Body of pancreas (tissue), 4 donors: Measurements from ENCODE around the gene ADAM11. TPM values are rescaled to one million over a fixed set of nuclear protein-coding genes. Genes with fewer than 3 reads are reported as not detected.
"Not testable (repeated sequence)": the region's sequence is repeated elsewhere in the genome, so short reads cannot be mapped to it uniquely, and the experiment has no call there.

Source experiments
- ATAC-seq: fragments of 150-250 bp; one replicate; pipeline ENCODE4 v1.9.1; 2016
- DNase-seq, 4 donors: peaks; one replicate each; pipeline ENCODE4 v3.0.0-alpha.2; 2019
- H3K27ac ChIP-seq, 4 donors: fragments of 200-600 bp; sonication (generic); 1 replicate in 3 of 4; 2 replicates in 1 of 4; pipeline versions ENCODE4 v1.5.1 to v1.6.1; 2016 to 2019; ENCODE audit warnings: mild to moderate bottlenecking in 1 of 4, mixed read lengths in 1 of 4, moderate library complexity in 1 of 4
- H3K27me3 ChIP-seq, 2 donors: fragments of 200-600 bp; sonication (generic); one replicate each; pipeline ENCODE4 v1.6.0; 2016; ENCODE audit warnings: mild to moderate bottlenecking in 1 of 2
- H3K36me3 ChIP-seq, 2 donors: fragments of 200-600 bp; sonication (generic); replicated peaks in 1 of 2; 2 replicates each; pipeline ENCODE4 v1.5.1; 2016; ENCODE audit warnings: low read depth in 2 of 2; ENCODE audit not compliant: insufficient read depth in 1 of 2
- H3K4me1 ChIP-seq: fragments of 200-600 bp; sonication (generic); one replicate; pipeline ENCODE4 v1.6.0; 2016
- H3K4me3 ChIP-seq, 2 donors: fragments of 200-600 bp; sonication (generic); 1 replicate in 1 of 2; 2 replicates in 1 of 2; pipeline ENCODE4 v1.5.1; 2016 to 2019
- H3K9me3 ChIP-seq, 3 donors: fragments of 200-600 bp; sonication (generic); 1 replicate in 2 of 3; 2 replicates in 1 of 3; pipeline ENCODE4 v1.5.1; 2016
- POLR2A ChIP-seq, 3 donors: fragments of 450-650 bp; IDR thresholded peaks; one replicate each; pipeline ENCODE4 v1.6.1; 2016; ENCODE audit warnings: antibody characterized with exemption in 3 of 3, mild to moderate bottlenecking in 2 of 3
- WGBS, 2 donors: methylation state at CpG; one replicate each; pipeline ENCODE4 v1.1.5; 2017; 5-methylcytosine and 5-hydroxymethylcytosine counted together
- intact Hi-C: fragments of 100-400 bp; cut with DNase I; formaldehyde crosslinking; loops from one replicate; pipeline ENCODE4 v1.15.1; 2023
- total RNA-seq, 2 donors: library from RNA; depleted of rRNA; stranded (reverse); fragments of >200 nt; gene quantifications; one replicate each; pipeline ENCODE4 v1.1.0, GENCODE V29; 2016
- TF ChIP-seq, protein P1 (sequence below), 7 experiments: fragments of 450-650 bp in 4 of 7; fragments of 200-600 bp in 3 of 7; sonication (generic) in 3 of 7; IDR thresholded peaks; one replicate each; pipeline ENCODE4 v1.5.1; 2016 to 2019; ENCODE audit warnings: antibody characterized with exemption in 7 of 7

Gene ADAM11
- total RNA-seq, 2 donors from 2014 or later = under 0.01 TPM

DNA sequence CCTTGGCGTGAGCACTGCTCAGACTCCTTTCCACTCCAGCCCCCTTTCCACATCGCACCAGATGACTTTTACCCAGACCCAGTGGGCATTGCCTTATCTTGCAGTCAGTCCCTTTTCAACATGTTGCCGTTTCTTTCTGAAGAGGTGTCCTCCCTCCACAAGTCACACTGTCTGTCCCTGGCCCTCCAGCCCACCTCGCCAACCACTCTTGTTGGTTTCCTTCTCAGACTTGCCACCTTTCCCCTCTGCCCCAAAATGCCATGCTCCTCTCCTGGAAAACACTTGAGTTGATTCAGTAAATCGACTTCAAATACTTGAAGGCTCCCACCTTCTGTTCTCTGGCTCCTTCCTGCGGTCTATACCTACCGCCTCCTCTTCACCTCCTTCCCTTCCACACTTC lies 7.5 kb upstream of the ADAM11 start:
- TF ChIP-seq, protein P1, sequence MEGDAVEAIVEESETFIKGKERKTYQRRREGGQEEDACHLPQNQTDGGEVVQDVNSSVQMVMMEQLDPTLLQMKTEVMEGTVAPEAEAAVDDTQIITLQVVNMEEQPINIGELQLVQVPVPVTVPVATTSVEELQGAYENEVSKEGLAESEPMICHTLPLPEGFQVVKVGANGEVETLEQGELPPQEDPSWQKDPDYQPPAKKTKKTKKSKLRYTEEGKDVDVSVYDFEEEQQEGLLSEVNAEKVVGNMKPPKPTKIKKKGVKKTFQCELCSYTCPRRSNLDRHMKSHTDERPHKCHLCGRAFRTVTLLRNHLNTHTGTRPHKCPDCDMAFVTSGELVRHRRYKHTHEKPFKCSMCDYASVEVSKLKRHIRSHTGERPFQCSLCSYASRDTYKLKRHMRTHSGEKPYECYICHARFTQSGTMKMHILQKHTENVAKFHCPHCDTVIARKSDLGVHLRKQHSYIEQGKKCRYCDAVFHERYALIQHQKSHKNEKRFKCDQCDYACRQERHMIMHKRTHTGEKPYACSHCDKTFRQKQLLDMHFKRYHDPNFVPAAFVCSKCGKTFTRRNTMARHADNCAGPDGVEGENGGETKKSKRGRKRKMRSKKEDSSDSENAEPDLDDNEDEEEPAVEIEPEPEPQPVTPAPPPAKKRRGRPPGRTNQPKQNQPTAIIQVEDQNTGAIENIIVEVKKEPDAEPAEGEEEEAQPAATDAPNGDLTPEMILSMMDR (IDR thresholded peaks at IDR 0.05) = no peak
- TF ChIP-seq POLR2A (IDR thresholded peaks at IDR 0.05) = no peak
- Histone ChIP-seq H3K27ac (no peak overlapping the region), H3K36me3 (no peaks in the 10 kb centered on the region), H3K9me3 (no peaks in the 10 kb centered on the region), H3K4me3 (no peak overlapping the region), H3K4me1 (no peaks in the 10 kb centered on the region), H3K27me3 (no peaks in the 10 kb centered on the region)
- no peak for DNase-seq
- ATAC-seq = no peak
- intact Hi-C loops = no loop called here
- 81 to 82% methylated on average over 6 to 7 of the region's 7 CpGs for WGBS, 2 donors

DNA sequence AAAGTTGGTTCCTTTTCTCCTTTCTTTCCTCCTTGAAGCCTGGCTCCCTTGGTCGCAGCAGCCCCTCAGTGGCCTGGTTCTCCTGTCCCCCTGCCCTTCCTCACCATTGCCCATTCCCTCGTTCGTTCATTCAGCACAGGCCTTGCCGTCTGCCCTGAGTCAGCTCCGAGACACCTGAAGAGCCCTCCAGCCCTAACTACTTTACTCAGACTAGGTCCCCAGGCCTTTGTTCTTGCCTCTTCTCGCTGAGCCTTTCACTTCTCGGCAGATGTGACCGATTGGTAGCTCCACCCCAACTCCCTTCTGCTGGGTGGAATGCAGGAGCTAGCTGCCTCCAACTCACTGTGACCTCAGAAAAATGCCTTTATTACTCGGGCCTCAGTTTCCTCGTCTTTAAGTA lies 7.0 kb upstream of the ADAM11 start:
- Histone ChIP-seq H3K4me1 (no peaks in the 10 kb centered on the region), H3K9me3 (no peaks in the 10 kb centered on the region), H3K4me3 (no peak overlapping the region), H3K27ac (no peak overlapping the region), H3K27me3 (no peaks in the 10 kb centered on the region), H3K36me3 (no peaks in the 10 kb centered on the region)
- no peak for DNase-seq
- 80 to 86% methylated on average over 10 of the region's 10 CpGs for WGBS, 2 donors
- intact Hi-C loops = no loop called here
- no peak for ATAC-seq
- TF ChIP-seq, protein P1 (IDR thresholded peaks at IDR 0.05) = no peak
- no peak for TF ChIP-seq POLR2A (IDR thresholded peaks at IDR 0.05)

DNA sequence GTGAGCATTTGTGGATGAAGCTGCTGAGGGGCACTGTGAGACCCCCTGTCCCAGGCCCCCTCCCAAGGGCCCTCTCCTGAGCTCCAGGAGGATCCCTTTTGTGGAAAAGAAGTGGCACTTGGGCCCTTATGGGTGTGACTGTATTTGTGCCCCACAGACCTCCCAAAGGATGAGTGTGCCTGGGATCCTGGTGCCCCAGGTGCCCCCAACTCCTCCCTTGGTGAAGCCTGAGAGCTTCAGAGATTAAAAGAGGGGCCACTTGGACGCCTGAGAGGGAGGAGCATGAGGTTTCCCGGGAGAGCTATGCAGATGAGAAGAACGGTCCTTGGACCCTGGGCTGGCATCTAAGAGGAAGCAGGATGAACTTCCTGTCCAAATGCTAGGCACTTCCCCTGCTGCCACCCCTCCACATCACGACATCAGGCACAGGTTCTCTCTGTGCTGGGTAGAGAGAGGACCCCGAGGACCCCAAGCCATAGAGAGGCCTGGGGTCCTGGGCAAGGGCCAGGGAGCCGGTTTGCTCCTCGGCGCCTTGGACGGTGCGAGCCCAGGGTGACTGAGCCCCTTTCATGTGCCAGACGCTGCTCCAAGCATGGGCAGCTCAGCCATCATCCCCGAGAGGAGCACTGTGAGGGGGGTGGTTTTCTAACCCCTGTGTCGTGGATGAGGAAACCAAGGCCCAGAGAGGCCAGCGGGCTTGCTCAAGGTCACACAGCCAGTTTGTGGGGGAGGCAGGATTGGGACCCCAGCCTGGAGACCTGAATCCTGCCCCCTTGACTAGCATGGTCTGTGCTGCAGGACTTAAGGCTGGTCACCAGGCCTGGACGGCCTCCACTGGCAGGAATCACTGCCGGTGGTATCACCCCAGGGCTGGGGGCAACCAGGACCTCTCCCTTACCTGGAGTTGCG lies 5.6 kb upstream of the ADAM11 start:
- TF ChIP-seq, protein P1 (IDR thresholded peaks at IDR 0.05) = no peak
- no peak for TF ChIP-seq POLR2A (IDR thresholded peaks at IDR 0.05)
- Histone ChIP-seq H3K36me3 (no peaks in the 10 kb centered on the region), H3K27me3 (peaks cover 0 to under 1% of the 10 kb centered on the region in 2 donors), H3K4me3 (no peak overlapping the region), H3K4me1 (no peaks in the 10 kb centered on the region), H3K27ac (no peak overlapping the region), H3K9me3 (no peaks in the 10 kb centered on the region)
- no peak for ATAC-seq
- intact Hi-C loops = no loop called here
- no peak for DNase-seq
- WGBS, 2 donors = 56 to 76% methylated on average over 5 to 17 of the region's 17 CpGs

DNA sequence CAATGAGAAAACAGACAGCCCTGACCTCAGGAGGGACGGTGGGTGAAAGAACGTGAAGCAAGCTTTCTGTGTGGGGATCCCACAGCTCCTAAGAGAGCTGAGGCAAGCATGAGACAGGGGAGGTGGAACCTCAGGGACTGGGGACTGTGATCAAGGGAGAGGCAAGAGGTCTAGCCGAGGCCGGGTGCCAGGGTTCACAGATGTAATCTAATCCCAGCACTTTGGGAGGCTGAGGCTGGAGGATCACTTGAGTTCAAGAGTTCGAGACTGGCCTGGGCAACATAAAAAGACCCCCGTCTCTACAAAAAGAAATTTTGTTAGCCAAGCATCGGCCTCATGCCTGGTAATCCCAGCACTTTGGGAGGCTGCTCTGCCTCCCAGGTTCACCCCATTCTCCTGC lies 4.5 kb upstream of the ADAM11 start:
- Histone ChIP-seq H3K4me1 (peaks cover 7% of the 10 kb centered on the region), H3K27me3 (peaks cover 0 to 6% of the 10 kb centered on the region in 2 donors), H3K36me3 (no peaks in the 10 kb centered on the region), H3K4me3 (no peak overlapping the region), H3K27ac (no peak overlapping the region), H3K9me3 (no peaks in the 10 kb centered on the region)
- intact Hi-C loops = no loop called here
- ATAC-seq = no peak
- no peak for TF ChIP-seq POLR2A (IDR thresholded peaks at IDR 0.05)
- TF ChIP-seq, protein P1 (IDR thresholded peaks at IDR 0.05) = no peak
- WGBS, 2 donors = 67 to 70% methylated on average over 6 to 7 of the region's 7 CpGs
- DNase-seq = no peak

GRCh38 chr17:44755180-44755579 lies 3.6 kb upstream of the ADAM11 start:
- H3K27me3 ChIP-seq = peaks cover 0 to 15% of the 10 kb centered on the region in 2 donors
- H3K27ac ChIP-seq, intact Hi-C loops, H3K36me3 ChIP-seq, H3K9me3 ChIP-seq, DNase-seq, H3K4me3 ChIP-seq, ATAC-seq: not testable (repeated sequence)
- H3K4me1 ChIP-seq = peaks cover 12% of the 10 kb centered on the region
- 77 to 91% methylated on average over 4 to 5 of the region's 5 CpGs for WGBS, 2 donors
